HFF-Myc (cell line): ENCODE measurements around the gene UBE2D2.

Experiments used
- DNase-seq: peaks from one replicate; pipeline ENCODE4 v3.0.0-alpha.2; 2011; ENCODE audit warnings: low read depth; ENCODE audit errors: extremely low read depth
- H3K4me3 ChIP-seq: replicated peaks from 2 replicates; pipeline ENCODE4 v1.5.1; 2011; ENCODE audit warnings: low read depth, mild to moderate bottlenecking, control low read depth, low read length
- TF ChIP-seq, protein P1 (sequence below): IDR thresholded peaks from 2 replicates; pipeline ENCODE4 v1.5.1; 2012; ENCODE audit warnings: mild to moderate bottlenecking, low read depth, low read length, control low read depth; ENCODE audit errors: missing control alignments

UBE2D2 gene

DNA sequence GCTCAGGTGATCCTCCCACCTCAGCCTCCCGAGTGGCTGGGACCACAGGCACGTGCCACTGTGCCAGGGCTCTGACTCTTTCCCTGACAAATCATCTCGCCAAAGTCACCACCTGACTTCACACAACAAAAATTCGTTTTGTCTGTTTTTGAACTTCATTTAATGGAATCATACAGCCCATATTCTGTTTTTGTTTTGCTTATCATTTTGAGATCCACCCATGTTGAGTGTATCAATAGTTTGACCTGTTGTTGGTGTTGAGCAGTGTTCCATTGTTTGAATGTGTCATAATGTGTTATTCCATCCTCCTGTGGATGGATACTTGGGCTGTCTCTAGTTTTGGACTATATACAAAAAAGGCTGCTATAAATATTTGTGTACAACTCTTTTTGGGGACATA, 6.9 kb upstream of the UBE2D2 start:
- no peak for DNase-seq
- TF ChIP-seq, protein P1, sequence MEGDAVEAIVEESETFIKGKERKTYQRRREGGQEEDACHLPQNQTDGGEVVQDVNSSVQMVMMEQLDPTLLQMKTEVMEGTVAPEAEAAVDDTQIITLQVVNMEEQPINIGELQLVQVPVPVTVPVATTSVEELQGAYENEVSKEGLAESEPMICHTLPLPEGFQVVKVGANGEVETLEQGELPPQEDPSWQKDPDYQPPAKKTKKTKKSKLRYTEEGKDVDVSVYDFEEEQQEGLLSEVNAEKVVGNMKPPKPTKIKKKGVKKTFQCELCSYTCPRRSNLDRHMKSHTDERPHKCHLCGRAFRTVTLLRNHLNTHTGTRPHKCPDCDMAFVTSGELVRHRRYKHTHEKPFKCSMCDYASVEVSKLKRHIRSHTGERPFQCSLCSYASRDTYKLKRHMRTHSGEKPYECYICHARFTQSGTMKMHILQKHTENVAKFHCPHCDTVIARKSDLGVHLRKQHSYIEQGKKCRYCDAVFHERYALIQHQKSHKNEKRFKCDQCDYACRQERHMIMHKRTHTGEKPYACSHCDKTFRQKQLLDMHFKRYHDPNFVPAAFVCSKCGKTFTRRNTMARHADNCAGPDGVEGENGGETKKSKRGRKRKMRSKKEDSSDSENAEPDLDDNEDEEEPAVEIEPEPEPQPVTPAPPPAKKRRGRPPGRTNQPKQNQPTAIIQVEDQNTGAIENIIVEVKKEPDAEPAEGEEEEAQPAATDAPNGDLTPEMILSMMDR, result no peak
- H3K4me3 ChIP-seq, result no peak overlapping the region

DNA sequence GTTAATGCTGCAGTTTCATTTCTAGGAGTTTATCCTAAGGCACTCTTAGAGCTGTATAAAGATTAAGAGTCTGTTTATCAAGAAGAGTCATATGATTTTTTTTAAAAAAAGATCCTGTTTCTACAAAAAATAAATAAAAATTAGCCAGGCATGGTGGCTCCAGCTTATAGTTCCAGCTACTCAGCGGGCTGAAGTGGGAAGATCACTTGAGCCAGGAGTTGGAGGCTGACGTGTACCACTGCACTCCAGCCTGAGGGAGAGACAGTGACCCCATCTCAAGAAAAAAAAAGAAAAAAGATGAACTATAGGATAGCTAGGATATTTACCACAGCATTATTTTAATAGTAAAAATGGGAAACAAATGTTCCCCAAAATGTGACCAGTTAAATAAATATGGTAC, 3.3 kb upstream of the UBE2D2 start:
- no peak for DNase-seq
- TF ChIP-seq, protein P1, result no peak
- no peak overlapping the region for H3K4me3 ChIP-seq

DNA sequence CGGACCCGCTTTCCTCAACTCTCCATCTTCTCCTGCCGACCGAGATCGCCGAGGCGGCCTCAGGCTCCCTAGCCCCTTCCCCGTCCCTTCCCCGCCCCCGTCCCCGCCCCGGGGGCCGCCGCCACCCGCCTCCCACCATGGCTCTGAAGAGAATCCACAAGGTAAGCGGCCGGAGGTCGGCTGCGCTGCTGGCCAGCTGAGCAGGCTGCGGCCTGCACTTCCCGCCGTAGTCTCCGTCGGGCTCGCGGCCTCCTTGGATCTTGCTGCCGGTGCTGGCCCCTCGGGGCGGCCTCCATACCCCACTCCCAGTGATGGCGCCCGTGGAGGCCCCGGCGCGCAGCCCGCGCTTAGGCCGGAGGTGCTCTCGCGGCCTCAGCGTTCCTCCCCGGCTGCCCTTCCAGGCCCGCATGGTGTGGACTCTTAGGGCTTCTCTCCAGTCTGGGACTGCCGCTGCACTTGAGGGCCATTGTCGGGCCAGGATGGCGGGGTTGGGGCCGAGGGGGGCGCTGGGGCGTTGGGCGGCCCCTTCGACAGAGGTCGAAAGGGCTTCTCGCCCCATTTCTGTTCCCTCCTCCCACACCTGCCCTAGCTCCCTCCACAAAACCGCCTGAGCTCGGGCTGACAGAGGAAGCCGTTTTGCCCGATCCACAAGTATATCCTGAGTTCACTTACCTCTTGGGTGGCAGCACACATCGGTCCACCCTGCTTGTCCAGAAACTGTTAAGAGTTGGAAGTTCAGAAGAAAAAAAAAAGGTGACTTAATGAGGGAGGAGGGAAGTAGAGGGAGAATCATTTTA, 714 bp downstream of the UBE2D2 start:
- TF ChIP-seq, protein P1, result no peak
- DNase-seq, result no peak
- H3K4me3 ChIP-seq, result peak overlapping the region; percentile 63

DNA sequence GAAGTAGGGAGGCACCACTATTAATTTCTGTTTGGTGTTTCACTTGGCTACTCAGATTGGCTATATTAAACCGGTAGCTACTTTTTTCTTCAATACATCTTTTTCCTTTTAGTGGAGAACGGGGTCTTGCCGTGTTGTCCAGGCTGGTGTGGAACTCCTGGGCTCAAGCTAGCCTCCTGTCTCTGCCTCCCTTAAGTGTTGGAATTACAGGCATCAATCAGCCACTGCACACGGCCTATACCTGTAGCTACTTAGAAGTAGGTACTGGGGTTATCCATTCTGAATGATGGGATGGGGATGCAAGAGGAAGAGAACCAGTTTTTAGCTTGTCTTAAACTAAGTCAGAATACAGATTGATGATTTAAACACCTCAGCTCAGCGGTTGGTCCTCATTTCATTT, 1.7 kb downstream of the UBE2D2 start:
- TF ChIP-seq, protein P1, result no peak

DNA sequence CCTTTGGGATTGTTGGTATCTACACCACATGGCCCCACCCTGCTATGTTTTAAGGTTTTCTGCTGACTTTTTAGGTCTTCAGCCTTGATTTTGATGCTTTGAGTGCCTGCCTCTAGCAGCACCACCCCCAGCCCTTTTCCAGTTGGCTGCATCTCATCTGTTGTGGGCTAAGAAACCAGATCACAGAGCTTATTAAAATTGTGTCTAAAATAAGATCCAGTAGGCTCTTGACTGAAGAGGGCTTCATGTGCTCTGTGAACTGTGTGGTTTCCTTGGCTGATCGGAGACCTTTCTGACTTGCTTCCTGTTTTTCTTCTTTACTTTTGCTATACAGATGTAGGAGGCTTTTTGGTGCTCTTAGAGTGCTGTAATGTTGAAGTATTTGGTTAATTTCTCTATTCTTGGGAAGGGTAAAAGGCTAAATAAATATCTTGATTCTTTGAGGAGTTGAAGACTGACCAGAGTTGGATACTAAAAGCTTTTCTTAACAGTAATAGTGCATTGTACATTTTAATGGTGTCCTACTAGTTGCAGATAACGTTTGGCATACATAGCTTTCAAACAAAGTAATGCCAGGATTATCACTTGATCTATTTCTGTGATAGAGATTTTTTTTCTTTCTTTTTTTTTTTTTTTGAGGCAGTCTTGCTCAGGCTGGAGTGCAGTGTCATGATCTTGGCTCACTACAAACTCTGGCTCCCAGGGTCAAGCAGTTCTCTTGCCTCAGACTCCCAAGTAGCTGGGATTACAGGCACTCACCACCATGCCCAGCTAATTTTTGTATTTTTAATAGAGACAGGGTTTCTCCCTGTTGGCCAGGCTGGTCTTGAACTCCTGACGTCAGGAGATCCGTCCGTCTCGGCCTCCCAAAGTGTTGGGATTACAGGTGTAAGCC, 4.5 kb downstream of the UBE2D2 start:
- TF ChIP-seq, protein P1, result no peak
- DNase-seq, result peak; percentile 26
- H3K4me3 ChIP-seq, result peak overlapping the region; percentile 21; the same call in 1 of the 2 replicates

More for the DNA sequence above, 1.7 kb downstream of the UBE2D2 start:
- H3K4me3 ChIP-seq, result peak overlapping the region; percentile 63
- no peak for DNase-seq

DNA sequence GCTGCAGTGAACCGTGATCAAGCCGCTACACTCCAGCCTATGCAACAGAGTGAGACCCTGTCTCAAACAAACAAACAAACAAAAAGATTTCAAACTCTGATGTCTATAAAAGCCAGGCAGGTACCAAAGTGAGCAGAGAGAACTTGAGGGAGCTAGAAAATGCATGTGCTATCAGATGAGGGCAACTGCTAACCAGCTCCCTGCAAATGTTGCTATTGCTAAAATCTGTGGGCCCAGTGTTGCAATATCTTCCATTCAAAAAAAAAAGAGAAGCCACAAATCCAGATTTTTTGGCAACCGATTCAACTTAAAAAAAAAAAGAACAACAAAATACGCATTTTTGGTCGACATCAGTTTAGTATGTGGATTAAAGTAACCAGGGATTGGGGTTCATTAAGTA, 5.5 kb downstream of the UBE2D2 start:
- TF ChIP-seq, protein P1, result no peak
- H3K4me3 ChIP-seq, result no peak overlapping the region

More for the DNA sequence above, 5.5 kb downstream of the UBE2D2 start:
- no peak for DNase-seq
